CD4-positive, alpha-beta T cell treated with Interleukin-1 beta for 1 hour (primary cell): ENCODE results near the gene KRT6B.
"Not testable (repeated sequence)": the region's sequence is repeated elsewhere in the genome, so short reads cannot be mapped to it uniquely, and the experiment has no call there.

Experiments used
- DNase-seq, 2 donors: peaks; one replicate each; pipeline ENCODE4 v3.0.0-alpha.2; 2020 to 2022

Gene KRT6B

GRCh38 chr12:52452101-52452500, at the start of gene KRT6B:
Gene KRT6B (minus strand): TSS chr12:52452146. CDS start chr12:52452078, 68 bp downstream.
- no peak for DNase-seq

- no peak for DNase-seq
Observed at GRCh38 chr12:52501490-52501889, 49.5 kb upstream of the KRT6B start.

- not testable (repeated sequence) for DNase-seq
Observed at GRCh38 chr12:52500574-52500973, 48.6 kb upstream of the KRT6B start.

GRCh38 chr12:52499806-52500560, 48.0 kb upstream of the KRT6B start:
- no peak for DNase-seq

GRCh38 chr12:52498946-52499345, 47.0 kb upstream of the KRT6B start:
- DNase-seq = no peak

GRCh38 chr12:52497975-52498374, 46.0 kb upstream of the KRT6B start:
- no peak for DNase-seq

GRCh38 chr12:52496590-52497071, 44.7 kb upstream of the KRT6B start:
- no peak for DNase-seq

GRCh38 chr12:52496054-52496453, 44.1 kb upstream of the KRT6B start:
- no peak for DNase-seq

- DNase-seq = no peak
Observed at GRCh38 chr12:52495389-52495788, 43.4 kb upstream of the KRT6B start.

- DNase-seq = no peak
Observed at GRCh38 chr12:52494518-52494917, 42.6 kb upstream of the KRT6B start.

- no peak for DNase-seq
Observed at GRCh38 chr12:52494100-52494499, 42.2 kb upstream of the KRT6B start.

GRCh38 chr12:52493172-52493571, 41.2 kb upstream of the KRT6B start, which contains the start of gene KRT6A:
Gene KRT6A (minus strand): TSS chr12:52493257. CDS start chr12:52493188, 69 bp downstream.
- DNase-seq = no peak

GRCh38 chr12:52492405-52492804, 40.5 kb upstream of the KRT6B start:
- DNase-seq = not testable (repeated sequence)

GRCh38 chr12:52491495-52491894, 39.5 kb upstream of the KRT6B start:
- DNase-seq = not testable (repeated sequence)

GRCh38 chr12:52488736-52489135, 36.8 kb upstream of the KRT6B start:
- DNase-seq = no peak

- not testable (repeated sequence) for DNase-seq
Observed at GRCh38 chr12:52487744-52488443, 35.9 kb upstream of the KRT6B start.

- DNase-seq = no peak
Observed at GRCh38 chr12:52487211-52487610, 35.3 kb upstream of the KRT6B start.

- DNase-seq = no peak
Observed at GRCh38 chr12:52486166-52487105, 34.5 kb upstream of the KRT6B start.

- no peak for DNase-seq
Observed at GRCh38 chr12:52480073-52480472, 28.1 kb upstream of the KRT6B start.

GRCh38 chr12:52477651-52478050, 25.7 kb upstream of the KRT6B start:
- no peak for DNase-seq

GRCh38 chr12:52474212-52474611, 22.3 kb upstream of the KRT6B start:
- no peak for DNase-seq

GRCh38 chr12:52473768-52474167, 21.8 kb upstream of the KRT6B start, which contains the start of gene KRT6C:
Gene KRT6C (minus strand): TSS chr12:52473805. CDS start chr12:52473737, 68 bp downstream.
- DNase-seq = no peak

- DNase-seq = no peak
Observed at GRCh38 chr12:52469853-52470252, 17.9 kb upstream of the KRT6B start.
